Parathyroid adenoma (tissue), 2 donors: Measurements from ENCODE around the gene MMP7.
A peak's percentile ranks its signal among the peaks of the same experiment; 100 is the strongest.

Experiments used
- H2AFZ ChIP-seq: fragments of 300-600 bp; sonication (generic); one replicate; pipeline ENCODE4 v1.7.0; 2017; ENCODE audit warnings: antibody characterized with exemption, mild to moderate bottlenecking
- H3K27ac ChIP-seq: fragments of 300-600 bp; sonication (generic); one replicate; pipeline ENCODE4 v1.7.0; 2017
- H3K27me3 ChIP-seq: fragments of 300-600 bp; sonication (generic); one replicate; pipeline ENCODE4 v1.7.0; 2017; ENCODE audit warnings: low read length; ENCODE audit not compliant: control insufficient read depth, insufficient read depth
- H3K36me3 ChIP-seq: fragments of 300-600 bp; sonication (generic); one replicate; pipeline ENCODE4 v1.7.0; 2017; ENCODE audit warnings: low read length; ENCODE audit not compliant: control insufficient read depth, insufficient read depth
- H3K4me1 ChIP-seq: fragments of 300-600 bp; sonication (generic); one replicate; pipeline ENCODE4 v1.7.0; 2017; ENCODE audit warnings: control low read depth
- H3K4me2 ChIP-seq: fragments of 300-600 bp; sonication (generic); one replicate; pipeline ENCODE4 v1.7.0; 2017; ENCODE audit warnings: low read length
- H3K4me3 ChIP-seq: fragments of 300-600 bp; sonication (generic); one replicate; pipeline ENCODE4 v1.7.0; 2017; ENCODE audit warnings: low read depth, low read length
- H3K79me2 ChIP-seq: fragments of 300-600 bp; sonication (generic); one replicate; pipeline ENCODE4 v1.7.0; 2017; ENCODE audit warnings: control low read depth
- H3K9ac ChIP-seq: fragments of 300-600 bp; sonication (generic); one replicate; pipeline ENCODE4 v1.7.0; 2017; ENCODE audit warnings: mild to moderate bottlenecking
- H3K9me3 ChIP-seq: fragments of 300-600 bp; sonication (generic); one replicate; pipeline ENCODE4 v1.7.0; 2017; ENCODE audit warnings: low read length; ENCODE audit not compliant: control insufficient read depth
- CTCF ChIP-seq: fragments of 300-600 bp; sonication (generic); IDR thresholded peaks from one replicate; pipeline ENCODE4 v1.7.0; 2017; ENCODE audit warnings: antibody characterized with exemption, mild to moderate bottlenecking
- donor health status: primary hyperparathyroidism.

Gene MMP7

DNA sequence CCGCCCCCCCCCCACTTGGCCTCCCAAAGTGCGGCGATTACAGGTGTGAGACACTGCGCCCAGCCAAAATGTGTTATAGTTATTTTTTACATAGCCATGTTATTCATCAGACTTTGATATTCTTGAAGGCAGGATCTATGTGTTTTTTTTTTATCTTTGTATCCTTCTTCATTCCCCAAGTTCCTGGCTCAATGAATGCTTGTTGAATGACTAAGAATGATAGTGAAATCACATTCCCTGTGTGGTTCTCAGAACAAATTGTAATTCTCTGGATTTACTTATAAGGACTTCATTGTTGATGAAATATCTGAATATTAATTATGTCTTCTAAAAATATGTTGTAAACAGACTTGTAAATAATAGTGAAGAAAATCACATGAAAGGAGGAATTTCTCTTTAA lies 33.5 kb downstream of the MMP7 start:
- no peak overlapping the region for H3K27ac ChIP-seq
- H3K4me3 ChIP-seq: no peak overlapping the region
- no peaks in the 10 kb centered on the region for H3K4me1 ChIP-seq
- H3K36me3 ChIP-seq: no peaks in the 10 kb centered on the region
- H3K9me3 ChIP-seq: no peaks in the 10 kb centered on the region
- H3K27me3 ChIP-seq: no peaks in the 10 kb centered on the region
- H3K79me2 ChIP-seq: no peaks in the 10 kb centered on the region
- H3K4me2 ChIP-seq: no peak overlapping the region
- no peak for TF ChIP-seq CTCF
- H2AFZ ChIP-seq: no peak overlapping the region
- no peak overlapping the region for H3K9ac ChIP-seq

DNA sequence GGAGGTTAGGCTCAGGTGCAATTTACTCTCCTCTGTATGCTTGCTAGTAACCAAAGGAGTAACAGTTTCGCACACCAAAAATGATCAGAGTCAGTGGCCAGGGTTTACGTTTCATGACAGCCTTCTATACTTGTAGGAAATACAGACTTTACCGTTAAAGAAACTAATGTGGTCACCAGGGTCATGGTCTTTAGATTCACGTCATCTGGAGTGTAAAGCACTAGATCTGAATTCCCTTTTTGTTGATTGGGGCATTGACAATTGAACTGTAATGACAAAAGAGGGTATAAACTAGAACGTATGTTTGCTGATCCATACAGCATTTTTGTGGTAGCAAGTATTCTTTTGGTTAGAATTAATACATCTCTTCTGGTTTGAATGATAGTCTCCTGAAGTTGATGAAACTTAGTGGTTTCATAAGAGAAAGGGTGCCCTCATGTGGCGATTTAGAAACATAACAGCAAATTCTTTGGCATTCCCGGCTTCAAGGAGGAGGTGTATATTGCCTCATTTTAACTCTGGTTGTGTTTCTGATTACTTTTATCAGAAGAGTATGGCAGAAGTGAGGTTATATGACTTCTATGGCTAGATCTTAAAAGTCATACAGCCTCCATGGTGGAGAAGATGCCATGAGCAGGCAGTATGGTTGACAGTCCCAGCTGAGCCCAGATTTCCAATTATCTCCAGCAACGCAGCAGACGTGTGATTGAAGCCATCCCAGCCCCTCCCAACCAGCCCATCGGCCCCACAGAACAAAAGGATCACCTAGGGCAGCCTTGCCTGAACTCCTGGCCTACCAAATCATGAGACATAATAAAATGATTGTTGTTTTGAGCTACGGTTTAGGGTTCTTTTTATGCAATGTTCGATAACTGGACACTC lies 35.1 kb downstream of the MMP7 start:
- H3K36me3 ChIP-seq: no peaks in the 10 kb centered on the region
- no peaks in the 10 kb centered on the region for H3K79me2 ChIP-seq
- TF ChIP-seq CTCF: peak; percentile 47
- no peaks in the 10 kb centered on the region for H3K9me3 ChIP-seq
- no peak overlapping the region for H3K4me3 ChIP-seq
- no peak overlapping the region for H3K4me2 ChIP-seq
- H2AFZ ChIP-seq: no peak overlapping the region
- no peak overlapping the region for H3K9ac ChIP-seq
- no peak overlapping the region for H3K27ac ChIP-seq
- H3K27me3 ChIP-seq: no peaks in the 10 kb centered on the region
- no peaks in the 10 kb centered on the region for H3K4me1 ChIP-seq

- no peak overlapping the region for H2AFZ ChIP-seq
- H3K27ac ChIP-seq: no peak overlapping the region
- TF ChIP-seq CTCF: no peak
- no peaks in the 10 kb centered on the region for H3K79me2 ChIP-seq
- no peaks in the 10 kb centered on the region for H3K9me3 ChIP-seq
- H3K4me3 ChIP-seq: no peak overlapping the region
- H3K27me3 ChIP-seq: no peaks in the 10 kb centered on the region
- no peaks in the 10 kb centered on the region for H3K36me3 ChIP-seq
- H3K9ac ChIP-seq: no peak overlapping the region
- no peaks in the 10 kb centered on the region for H3K4me1 ChIP-seq
- H3K4me2 ChIP-seq: no peak overlapping the region
Observed at GRCh38 chr11:102494216-102494615, 36.3 kb downstream of the MMP7 start.

- no peaks in the 10 kb centered on the region for H3K36me3 ChIP-seq
- no peak for TF ChIP-seq CTCF
- H3K9me3 ChIP-seq: no peaks in the 10 kb centered on the region
- H3K9ac ChIP-seq: no peak overlapping the region
- no peak overlapping the region for H3K27ac ChIP-seq
- H3K79me2 ChIP-seq: no peaks in the 10 kb centered on the region
- no peak overlapping the region for H3K4me3 ChIP-seq
- H3K27me3 ChIP-seq: no peaks in the 10 kb centered on the region
- no peaks in the 10 kb centered on the region for H3K4me1 ChIP-seq
- no peak overlapping the region for H2AFZ ChIP-seq
- no peak overlapping the region for H3K4me2 ChIP-seq
Observed at GRCh38 chr11:102493524-102493923, 37.0 kb downstream of the MMP7 start.

- Histone ChIP-seq H3K27me3 (no peaks in the 10 kb centered on the region), H3K4me2 (no peak overlapping the region)
- no peak for TF ChIP-seq CTCF
Observed at GRCh38 chr11:102491969-102492368, 38.6 kb downstream of the MMP7 start.

More at GRCh38 chr11:102491969-102492368, 38.6 kb downstream of the MMP7 start:
- Histone ChIP-seq H3K9ac (no peak overlapping the region), H3K4me1 (no peaks in the 10 kb centered on the region), H3K36me3 (no peaks in the 10 kb centered on the region), H2AFZ (no peak overlapping the region), H3K79me2 (no peaks in the 10 kb centered on the region), H3K27ac (no peak overlapping the region), H3K4me3 (no peak overlapping the region), H3K9me3 (no peaks in the 10 kb centered on the region)
